ENCODE data around the gene TMEM33. TPM values are rescaled to one million over a fixed set of nuclear protein-coding genes. Genes with fewer than 3 reads are reported as not detected.

Gene TMEM33
- total and polyA plus RNA-seq, 2 of the 8 experiments (the other 6 are each of a cell fraction or from before 2014, with no cell fraction given): 72.5 to 94.4 TPM

DNA sequence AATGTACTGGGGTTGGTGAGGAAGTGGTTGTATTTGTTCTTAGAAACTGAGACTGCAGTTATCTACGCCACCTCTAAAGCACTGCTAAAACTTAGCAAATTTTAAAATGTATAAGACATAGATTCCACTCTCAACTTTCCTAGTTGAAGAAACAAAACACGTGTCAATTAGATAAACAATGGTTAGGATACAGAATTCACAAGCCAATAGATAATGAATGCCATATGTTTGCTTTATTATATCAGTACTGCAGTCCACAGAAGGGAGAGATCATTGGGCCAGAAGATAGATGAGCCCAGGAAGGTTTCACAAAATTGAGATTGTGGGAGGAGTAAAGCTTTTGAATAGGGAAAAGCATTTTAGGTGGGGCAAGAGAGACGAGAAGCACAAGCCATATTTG is 14.3 kb downstream of the TMEM33 start (continued):
- TF ChIP-seq CREB1 (IDR thresholded peaks at IDR 0.05): no peak

All from H1 (cell line).